Measurements from ENCODE around the gene UPK1A.

DNA sequence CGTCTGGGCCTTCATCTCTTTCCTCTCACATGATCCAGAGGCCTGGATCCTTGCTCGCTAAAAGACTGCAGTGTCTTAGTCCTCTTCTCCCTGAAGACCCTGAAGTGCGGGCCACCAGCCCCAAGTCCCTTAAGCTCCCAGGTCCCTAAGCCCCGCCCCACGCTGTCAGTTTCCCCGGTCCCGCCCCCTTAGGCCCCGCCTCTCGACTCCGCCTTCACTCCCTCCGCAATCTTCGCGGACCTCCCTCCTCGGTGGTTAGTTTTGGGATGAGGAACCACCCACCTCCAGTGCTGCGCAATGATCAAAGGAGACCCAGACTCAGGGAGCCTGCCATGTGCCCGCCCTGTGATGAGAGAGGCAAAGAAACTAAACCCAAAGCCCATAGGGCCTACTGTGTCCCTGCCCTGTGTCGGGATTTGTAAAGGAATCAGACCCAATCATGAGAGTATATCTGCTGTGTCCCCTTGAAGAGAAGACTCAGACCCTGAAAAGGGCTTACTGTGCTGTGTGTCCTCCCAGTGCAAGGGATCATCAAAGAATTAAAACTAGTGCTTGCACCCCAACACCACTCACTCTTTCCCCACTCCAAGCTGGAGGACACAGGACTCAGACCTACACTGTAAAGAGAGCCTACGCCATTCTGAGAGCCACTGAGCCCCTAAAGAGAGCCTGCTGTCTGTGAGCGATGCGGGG lies 21.2 kb upstream of the UPK1A start:
- TF ChIP-seq GATA2 (IDR thresholded peaks at IDR 0.05; ENCODE audit: low read depth, low read length) (no peak), GATA3 (IDR thresholded peaks at IDR 0.05; ENCODE audit: low read depth, low read length) (no peak)

Data from SH-SY5Y (cell line).